Fibroblast of skin of scalp (primary cell): ENCODE results near the gene GNAO1.

Experiments used
- DNase-seq: peaks from one replicate; pipeline ENCODE4 v3.0.0-alpha.2; 2013

GNAO1 gene

GRCh38 chr16:56198006-56198754 lies 6.9 kb downstream of the GNAO1 start:
- peak; percentile 7 for DNase-seq

GRCh38 chr16:56198755-56199114 lies 7.4 kb downstream of the GNAO1 start:
- no peak for DNase-seq

- no peak for DNase-seq
Measured at GRCh38 chr16:56199164-56199563, 7.9 kb downstream of the GNAO1 start.

DNA sequence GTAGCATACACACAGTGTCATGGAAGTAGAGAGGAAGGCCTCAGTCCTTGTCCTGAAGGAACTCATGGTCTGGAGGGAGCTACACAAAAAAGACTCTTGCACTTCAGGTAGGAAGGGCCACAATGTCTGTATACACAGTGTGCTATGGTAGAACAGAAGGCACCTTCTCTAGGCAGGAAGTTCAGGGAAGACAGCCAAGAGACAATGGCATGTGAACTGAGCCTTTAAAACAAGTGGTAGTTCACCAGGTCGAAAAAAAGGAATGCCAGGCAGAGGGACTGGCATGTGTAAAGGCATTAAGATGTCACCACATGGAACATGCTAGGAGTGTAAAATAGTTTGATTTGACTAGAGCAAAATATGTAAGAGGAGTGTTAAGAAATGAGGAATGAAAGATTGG lies 9.7 kb downstream of the GNAO1 start:
- DNase-seq, result no peak

- DNase-seq, result peak; percentile 45
Measured at GRCh38 chr16:56202036-56202435, 10.7 kb downstream of the GNAO1 start.

- DNase-seq, result peak; percentile 26
Measured at GRCh38 chr16:56203052-56203451, 11.8 kb downstream of the GNAO1 start.

DNA sequence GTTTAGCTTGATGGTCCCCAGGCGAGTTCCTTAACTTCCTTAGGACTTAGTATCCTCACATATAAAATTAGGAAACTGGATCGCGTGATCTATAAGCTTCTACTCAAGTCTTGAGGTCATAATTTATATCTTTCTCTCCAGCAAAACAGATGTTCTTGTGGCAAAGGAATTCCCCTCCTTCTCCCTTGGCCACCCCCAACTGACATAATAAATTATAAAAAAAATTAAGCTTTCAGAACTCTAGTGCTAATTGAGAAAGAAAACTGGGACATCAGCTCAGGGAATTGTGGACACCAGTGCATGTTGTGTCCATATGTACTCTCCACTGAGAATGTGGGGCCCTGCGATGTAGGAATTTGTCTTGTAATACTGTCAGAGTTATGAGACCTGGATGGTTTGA lies 13.5 kb downstream of the GNAO1 start:
- DNase-seq, result peak; percentile 49

GRCh38 chr16:56206951-56207350 lies 15.7 kb downstream of the GNAO1 start:
- no peak for DNase-seq

- no peak for DNase-seq
Measured at GRCh38 chr16:56207421-56207820, 16.1 kb downstream of the GNAO1 start.

- DNase-seq, result peak; percentile 9
Measured at GRCh38 chr16:56211435-56211981, 20.2 kb downstream of the GNAO1 start.

- no peak for DNase-seq
Measured at GRCh38 chr16:56212144-56212543, 20.9 kb downstream of the GNAO1 start.

- DNase-seq, result no peak
Measured at GRCh38 chr16:56221995-56222394, 30.7 kb downstream of the GNAO1 start.

GRCh38 chr16:56222474-56222997 lies 31.2 kb downstream of the GNAO1 start:
- DNase-seq, result no peak

DNA sequence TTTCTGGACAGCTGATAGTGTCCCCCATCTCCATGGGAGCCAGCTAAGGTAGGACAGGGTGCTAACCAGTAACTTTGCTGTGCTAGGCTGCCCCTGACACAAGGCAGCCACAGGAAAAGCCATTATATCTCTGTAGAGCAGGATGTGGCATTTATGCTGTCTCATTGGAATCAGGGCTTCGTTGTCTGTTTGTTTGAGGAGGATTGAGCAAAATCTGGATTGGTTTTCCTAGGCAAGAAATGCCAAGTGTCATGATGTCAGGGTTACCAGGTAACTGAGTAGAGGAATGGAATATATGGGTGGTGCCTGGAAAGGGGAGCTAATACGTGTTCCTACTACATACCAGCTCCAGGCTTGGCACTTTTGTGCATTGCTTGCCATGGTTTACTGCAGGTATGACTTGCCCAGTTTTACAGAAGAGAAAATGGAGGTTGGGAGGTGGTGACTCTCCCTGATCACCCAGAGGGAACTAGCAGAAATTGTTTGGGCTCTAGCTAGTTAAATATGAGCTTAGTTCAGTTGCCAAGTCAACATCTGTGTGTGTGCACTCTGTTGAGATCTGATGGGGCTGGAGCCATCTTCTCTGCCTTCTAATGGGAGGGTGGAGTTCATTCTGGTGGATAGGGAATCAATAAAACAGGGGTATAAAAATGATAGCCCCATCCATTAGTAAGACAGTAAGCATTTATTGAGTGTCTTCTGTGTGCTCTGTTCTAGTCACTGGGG lies 33.9 kb downstream of the GNAO1 start:
- DNase-seq, result no peak

DNA sequence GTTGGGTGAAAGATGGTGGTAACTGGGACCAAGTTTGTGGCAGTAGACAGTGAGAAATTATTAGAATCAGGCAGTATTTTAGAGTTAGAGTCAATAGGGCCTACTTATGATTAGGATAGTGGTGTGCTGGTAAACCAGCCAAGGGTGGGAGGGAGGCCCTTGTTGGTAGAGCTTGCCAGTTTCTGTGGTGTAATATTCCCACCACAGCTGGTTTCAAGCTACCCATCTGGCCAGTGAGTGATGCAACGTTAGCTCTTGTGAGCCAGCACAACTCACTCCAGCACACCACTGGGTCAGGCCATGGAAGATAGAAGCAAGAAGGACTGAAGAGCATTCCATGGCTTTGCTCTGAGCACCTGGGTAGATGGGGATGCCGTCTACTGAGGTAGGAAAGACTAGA lies 34.9 kb downstream of the GNAO1 start:
- no peak for DNase-seq

GRCh38 chr16:56226845-56227525 lies 35.7 kb downstream of the GNAO1 start:
- no peak for DNase-seq

DNA sequence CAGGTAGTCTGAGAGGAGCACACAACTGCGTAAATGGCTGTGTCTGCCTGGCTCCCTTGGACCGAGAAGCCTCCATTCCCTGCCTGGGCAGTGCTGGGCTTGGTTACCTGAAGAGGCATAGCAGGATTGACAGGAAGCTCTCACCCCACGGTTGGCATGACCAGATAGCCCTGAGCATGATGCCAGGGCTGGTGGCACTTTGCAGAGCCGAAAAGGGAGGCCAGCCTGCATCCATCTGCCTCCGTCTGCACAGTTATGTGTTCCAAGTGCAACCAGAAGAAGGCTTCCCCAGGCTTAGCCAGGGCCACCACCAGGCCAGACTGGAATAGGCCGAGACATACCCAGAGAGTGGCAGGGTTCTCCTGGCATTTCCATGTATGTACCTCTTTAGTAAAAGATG lies 36.6 kb downstream of the GNAO1 start:
- DNase-seq, result no peak

DNA sequence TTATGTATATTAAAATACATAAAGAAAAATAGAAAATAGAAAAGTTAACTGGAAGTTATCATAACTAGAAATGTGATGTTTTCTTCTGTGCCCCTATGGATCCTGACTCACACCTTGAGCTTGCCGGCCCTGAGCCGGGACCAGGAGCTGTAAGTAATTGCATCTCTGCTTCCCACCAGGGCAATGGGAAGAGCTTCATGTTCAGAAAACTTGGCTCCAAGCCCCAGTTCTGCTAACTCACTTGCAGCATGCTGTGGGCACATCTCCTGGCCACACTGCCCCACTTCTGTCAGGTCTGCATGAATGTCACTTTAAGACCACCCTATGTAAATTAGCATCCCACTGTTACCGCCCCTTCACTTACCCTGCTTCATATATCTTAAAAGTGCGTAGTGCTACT lies 37.2 kb downstream of the GNAO1 start:
- no peak for DNase-seq

- DNase-seq, result no peak
Measured at GRCh38 chr16:56233795-56234566, 42.7 kb downstream of the GNAO1 start.

DNA sequence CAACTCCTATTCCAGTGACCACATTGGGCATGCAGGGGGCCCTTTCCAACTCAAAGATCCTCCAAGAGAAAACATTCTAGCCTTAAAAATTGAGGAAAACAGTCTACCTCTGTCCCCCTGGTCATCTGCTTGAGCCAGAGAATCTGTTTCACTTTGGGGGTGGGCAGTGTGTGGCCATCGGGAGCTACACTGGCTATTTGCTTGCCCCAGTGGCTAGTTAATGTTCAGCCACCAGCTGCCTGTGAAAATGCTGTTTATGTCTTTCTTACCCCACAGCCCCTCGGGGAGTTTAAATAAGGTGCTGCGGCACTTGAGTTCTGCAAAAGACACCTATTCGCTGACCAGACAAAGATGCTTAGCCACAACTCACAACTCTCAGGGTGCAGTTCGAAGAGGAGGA lies 43.4 kb downstream of the GNAO1 start:
- no peak for DNase-seq

- DNase-seq, result peak; percentile 54
Measured at GRCh38 chr16:56237451-56237930, 46.2 kb downstream of the GNAO1 start.

- DNase-seq, result no peak
Measured at GRCh38 chr16:56238188-56238587, 46.9 kb downstream of the GNAO1 start.
